NCI-H2196 treated with DMSO at 0.1 percent for 48 hours (cell line): Measurements from ENCODE around the gene GXYLT1.
"Not testable (repeated sequence)": the region's sequence is repeated elsewhere in the genome, so short reads cannot be mapped to it uniquely, and the experiment has no call there.

Experiments used
- DNase-seq: peaks from one replicate; lab custom pipeline; 2025; ENCODE audit not compliant: unreplicated experiment; lab: John Stamatoyannopoulos, UW

Gene GXYLT1

GRCh38 chr12:42099433-42099832, 45.2 kb downstream of the GXYLT1 start:
- DNase-seq, result no peak

GRCh38 chr12:42097971-42098370, 46.7 kb downstream of the GXYLT1 start:
- no peak for DNase-seq

GRCh38 chr12:42094277-42094676, 50.4 kb downstream of the GXYLT1 start:
- no peak for DNase-seq

- no peak for DNase-seq
Observed at GRCh38 chr12:42091769-42092168, 52.9 kb downstream of the GXYLT1 start.

GRCh38 chr12:42090899-42091298, 53.8 kb downstream of the GXYLT1 start:
- no peak for DNase-seq

GRCh38 chr12:42086031-42086430, 58.6 kb downstream of the GXYLT1 start:
- no peak for DNase-seq

- no peak for DNase-seq
Observed at GRCh38 chr12:42085594-42085993, 59.1 kb downstream of the GXYLT1 start.

- no peak for DNase-seq
Observed at GRCh38 chr12:42084522-42084921, 60.2 kb downstream of the GXYLT1 start.

- DNase-seq, result no peak
Observed at GRCh38 chr12:42076976-42077375, 67.7 kb downstream of the GXYLT1 start.

GRCh38 chr12:42070036-42070435, 74.6 kb downstream of the GXYLT1 start:
- no peak for DNase-seq

- no peak for DNase-seq
Observed at GRCh38 chr12:42059127-42059526, 85.5 kb downstream of the GXYLT1 start.

GRCh38 chr12:42056130-42056529, 88.5 kb downstream of the GXYLT1 start:
- no peak for DNase-seq

- DNase-seq, result no peak
Observed at GRCh38 chr12:42053456-42053855, 91.2 kb downstream of the GXYLT1 start.

GRCh38 chr12:42048980-42049379, 95.7 kb downstream of the GXYLT1 start:
- not testable (repeated sequence) for DNase-seq

- no peak for DNase-seq
Observed at GRCh38 chr12:42039577-42039976, 105.1 kb downstream of the GXYLT1 start.

- DNase-seq, result no peak
Observed at GRCh38 chr12:42039176-42039575, 105.5 kb downstream of the GXYLT1 start.

GRCh38 chr12:42031847-42032564, 112.7 kb downstream of the GXYLT1 start:
- no peak for DNase-seq
